Stimulated activated CD8-positive, alpha-beta memory T cell treated with anti-CD3 and anti-CD28 coated beads, Interleukin-15, amount 100 ng/mL, for 1 hour (primary cell): ENCODE data around the gene MICAL2.

ENCODE experiments used
- DNase-seq: peaks from one replicate; pipeline ENCODE4 v3.0.0-alpha.2; 2020; ENCODE audit warnings: low read depth

The MICAL2 gene

GRCh38 chr11:12246989-12247388 lies 136.6 kb downstream of the MICAL2 start:
- DNase-seq = no peak

- no peak for DNase-seq
Measured at GRCh38 chr11:12247543-12248254, 137.3 kb downstream of the MICAL2 start.

- DNase-seq = no peak
Measured at GRCh38 chr11:12248330-12248729, 137.9 kb downstream of the MICAL2 start.

GRCh38 chr11:12249590-12250260 lies 139.3 kb downstream of the MICAL2 start:
- DNase-seq = no peak

- DNase-seq = no peak
Measured at GRCh38 chr11:12251666-12252560, 141.5 kb downstream of the MICAL2 start.

- no peak for DNase-seq
Measured at GRCh38 chr11:12253843-12254281, 143.5 kb downstream of the MICAL2 start.

GRCh38 chr11:12258451-12258850 lies 148.1 kb downstream of the MICAL2 start:
- no peak for DNase-seq

- no peak for DNase-seq
Measured at GRCh38 chr11:12259956-12260355, 149.6 kb downstream of the MICAL2 start.

- no peak for DNase-seq
Measured at GRCh38 chr11:12260731-12261521, 150.5 kb downstream of the MICAL2 start.

GRCh38 chr11:12261551-12261950 lies 151.2 kb downstream of the MICAL2 start:
- DNase-seq = no peak

- DNase-seq = no peak
Measured at GRCh38 chr11:12263141-12263693, 152.8 kb downstream of the MICAL2 start.

- no peak for DNase-seq
Measured at GRCh38 chr11:12264361-12264760, 154.0 kb downstream of the MICAL2 start.

GRCh38 chr11:12266132-12266531 lies 155.7 kb downstream of the MICAL2 start:
- DNase-seq = no peak

GRCh38 chr11:12266943-12267342 lies 156.6 kb downstream of the MICAL2 start:
- DNase-seq = no peak

GRCh38 chr11:12267921-12268320 lies 157.5 kb downstream of the MICAL2 start:
- DNase-seq = no peak

GRCh38 chr11:12269104-12269441 lies 158.7 kb downstream of the MICAL2 start:
- no peak for DNase-seq

GRCh38 chr11:12269446-12270214 lies 159.2 kb downstream of the MICAL2 start:
- DNase-seq = no peak

- DNase-seq = no peak
Measured at GRCh38 chr11:12270215-12270797, 159.9 kb downstream of the MICAL2 start.

- no peak for DNase-seq
Measured at GRCh38 chr11:12270817-12271216, 160.4 kb downstream of the MICAL2 start.

- DNase-seq = no peak
Measured at GRCh38 chr11:12271241-12271640, 160.9 kb downstream of the MICAL2 start.
